H54 (cell line): ENCODE results near the gene KSR2.
"Not testable (repeated sequence)": the region's sequence is repeated elsewhere in the genome, so short reads cannot be mapped to it uniquely, and the experiment has no call there.

Experiments
- DNase-seq: peaks from one replicate; pipeline ENCODE4 v3.0.0; 2011; ENCODE audit warnings: low spot score, mixed read lengths; ENCODE audit not compliant: insufficient read length
- FAIRE-seq: peaks from 3 replicates; lab custom pipeline; 2011; peaks lifted over from hg19 to GRCh38; lab: Jason Lieb, UNC
- POLR2A ChIP-seq: IDR thresholded peaks from 2 replicates; pipeline ENCODE4 v1.6.1; 2011; ENCODE audit warnings: low read depth, mild to moderate bottlenecking, low read length

KSR2 gene

DNA sequence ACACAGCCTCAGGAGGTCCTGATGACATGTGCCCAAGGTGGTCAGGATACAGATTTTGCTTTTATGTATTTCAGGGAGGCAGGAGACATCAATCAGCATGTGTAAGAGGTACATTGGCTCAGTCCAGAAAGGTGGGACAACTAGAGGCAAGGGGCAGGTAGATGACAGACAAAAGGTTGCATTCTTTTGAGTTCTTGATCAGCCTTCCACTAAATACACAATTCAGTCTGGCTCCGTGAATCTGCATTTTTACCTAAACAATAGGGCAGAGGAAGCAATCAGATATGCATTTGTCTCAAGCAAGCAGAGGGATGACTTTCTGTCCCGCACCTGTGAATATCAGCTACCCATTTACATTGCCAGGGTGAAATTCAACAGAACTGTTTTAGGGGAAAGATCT, 178.6 kb downstream of the KSR2 start:
- FAIRE-seq: no peak
- DNase-seq: no peak
- no peak for TF ChIP-seq POLR2A

DNA sequence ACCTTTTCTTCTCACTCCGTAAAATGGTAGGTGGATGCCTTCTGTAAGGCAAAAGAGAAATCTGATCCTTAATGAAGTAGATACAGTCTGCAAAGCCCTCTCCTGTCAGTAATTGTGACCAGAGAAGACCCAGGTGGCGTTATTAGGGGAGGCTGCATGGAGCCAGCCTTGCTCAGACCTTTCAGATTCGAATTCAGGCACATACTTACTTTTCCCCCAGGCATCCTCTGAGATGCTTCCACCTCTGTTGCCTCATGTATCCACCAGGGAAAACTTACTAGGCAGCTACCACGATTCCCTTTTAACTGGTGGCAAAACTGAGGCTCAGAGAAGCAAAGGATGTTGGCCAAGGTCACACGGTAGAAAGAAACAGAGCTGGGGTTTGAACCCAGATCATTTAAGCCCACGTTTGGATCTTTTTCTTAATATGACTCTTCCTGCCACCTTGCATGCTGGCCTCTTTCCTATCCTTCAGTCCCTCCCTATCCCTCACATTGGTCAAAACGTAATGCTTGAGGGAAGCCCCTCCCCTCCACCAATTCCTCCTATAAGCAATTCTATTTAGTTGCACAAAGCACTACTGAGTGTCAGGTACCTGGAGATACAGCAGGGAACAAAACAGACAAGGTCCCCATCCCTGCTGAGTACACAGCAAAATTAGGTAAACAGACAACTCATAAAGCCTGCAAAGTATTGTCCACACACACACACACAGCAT, 179.4 kb downstream of the KSR2 start:
- DNase-seq (no peak), FAIRE-seq (no peak)
- no peak for TF ChIP-seq POLR2A

DNA sequence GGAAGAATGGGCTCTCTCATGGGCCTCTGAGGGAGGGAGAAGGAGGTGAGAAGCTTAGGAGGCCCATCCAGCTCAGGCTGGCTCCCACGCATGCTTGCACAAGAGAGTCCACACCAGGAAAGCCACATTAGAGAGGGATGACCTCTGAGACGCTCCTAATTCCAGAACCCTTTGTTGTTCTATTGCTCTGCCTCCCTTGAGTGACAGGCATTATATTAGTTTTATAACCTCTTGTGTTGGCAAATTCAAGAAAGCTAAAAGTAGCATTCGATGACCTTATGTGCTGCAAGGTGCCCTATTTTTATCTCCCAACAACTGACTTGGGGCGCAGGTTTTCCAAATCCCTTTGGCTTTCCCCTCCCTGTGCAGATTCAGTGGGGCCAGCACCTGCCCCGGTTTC, 190.1 kb downstream of the KSR2 start:
- FAIRE-seq (no peak), DNase-seq (no peak)
- no peak for TF ChIP-seq POLR2A

DNA sequence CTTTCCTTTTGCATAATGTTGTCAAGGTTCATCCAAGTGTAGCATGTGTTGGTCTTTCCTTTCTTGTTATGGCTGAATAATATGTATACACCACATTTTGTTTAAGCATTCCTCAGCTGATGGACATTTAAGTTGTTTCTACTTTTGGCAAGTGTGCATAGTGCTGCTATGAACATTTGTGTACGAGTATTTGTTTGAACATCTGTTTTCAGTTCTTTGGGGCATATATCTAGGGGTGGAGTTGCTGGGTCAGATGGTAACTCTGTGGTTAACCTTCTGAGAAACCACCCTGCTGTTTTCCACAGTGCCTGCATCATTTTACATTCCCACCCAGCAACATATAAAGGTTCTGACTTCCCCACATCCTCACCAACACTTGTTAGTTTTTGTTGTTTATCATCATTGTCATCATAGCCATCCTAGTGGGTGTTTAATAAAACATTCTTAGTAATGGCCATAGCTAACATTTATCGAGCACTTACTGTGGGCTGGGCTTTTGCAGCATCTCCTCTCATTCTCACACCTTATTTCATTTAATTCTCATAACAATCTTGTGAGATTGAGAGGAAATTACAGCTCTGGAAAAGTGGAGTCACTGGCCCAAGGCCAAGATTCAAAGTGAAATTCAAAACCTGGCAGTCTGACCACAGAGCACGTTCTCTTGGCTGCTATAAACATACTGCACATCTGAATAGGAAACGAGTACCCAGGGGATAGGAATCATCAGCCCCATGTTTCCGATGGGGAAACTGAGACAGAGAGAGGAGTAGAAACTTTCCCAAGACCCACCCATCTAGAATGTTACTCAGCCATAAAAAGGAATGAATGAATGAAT, 193.6 kb downstream of the KSR2 start:
- no peak for TF ChIP-seq POLR2A
- FAIRE-seq: no peak
- no peak for DNase-seq

DNA sequence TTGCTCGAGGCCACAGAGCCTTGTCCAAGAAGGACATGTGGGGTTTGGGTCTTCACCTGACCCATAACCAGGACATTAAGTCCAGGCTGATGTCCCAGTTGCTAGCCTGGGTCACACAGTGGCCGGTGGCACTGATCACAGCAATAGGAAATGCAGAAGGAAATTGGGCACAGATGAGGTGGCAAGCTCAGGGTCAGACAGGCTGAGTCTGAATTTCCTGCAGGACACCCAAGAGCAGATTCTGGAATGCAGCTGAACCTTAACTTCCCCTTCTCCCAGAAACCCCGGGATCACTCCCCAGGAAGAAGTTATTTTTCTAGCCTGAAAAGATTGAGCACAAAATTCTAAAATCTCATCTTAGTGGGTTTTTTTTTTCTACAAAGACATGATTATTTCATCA, 199.9 kb downstream of the KSR2 start:
- no peak for DNase-seq
- TF ChIP-seq POLR2A: no peak
- no peak for FAIRE-seq

DNA sequence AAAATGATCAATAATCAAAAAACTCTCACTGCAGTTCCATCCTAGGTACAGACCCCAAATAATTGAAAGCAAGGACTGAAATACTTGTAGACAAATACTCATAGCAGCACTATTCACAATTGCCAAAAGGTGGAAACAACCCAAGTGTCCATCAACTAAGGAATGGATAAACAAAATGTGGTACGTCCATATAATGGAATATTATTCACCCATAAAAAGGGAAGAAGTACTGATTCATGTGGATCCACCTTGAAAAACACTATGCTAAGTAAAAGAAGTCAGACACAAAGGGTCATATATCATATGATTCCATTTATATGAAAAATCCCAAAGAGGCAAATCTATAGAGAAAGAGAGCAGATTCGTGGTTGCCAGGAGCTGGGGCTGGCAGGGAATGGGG, 202.8 kb downstream of the KSR2 start:
- no peak for TF ChIP-seq POLR2A
- FAIRE-seq (no peak), DNase-seq (no peak)

DNA sequence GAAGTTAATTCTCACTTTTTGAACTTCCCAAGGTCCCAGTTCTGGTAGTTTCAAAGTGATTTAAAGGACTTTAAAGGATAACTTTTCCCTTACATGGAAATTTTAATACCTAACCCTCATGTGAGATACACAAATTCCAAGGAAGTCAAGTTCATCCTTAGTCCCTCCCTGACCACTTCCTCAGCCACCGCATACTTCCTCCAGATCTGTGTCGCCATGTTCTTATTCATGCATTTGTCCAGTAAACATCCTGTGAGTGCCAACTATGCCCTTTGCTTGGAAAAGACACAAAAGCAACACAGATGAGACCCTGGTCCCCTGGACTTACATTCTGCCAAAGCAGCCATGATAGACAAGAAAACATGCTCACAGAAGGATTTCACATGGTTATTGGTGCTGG, 206.6 kb downstream of the KSR2 start:
- TF ChIP-seq POLR2A: no peak
- no peak for DNase-seq
- FAIRE-seq: no peak

DNA sequence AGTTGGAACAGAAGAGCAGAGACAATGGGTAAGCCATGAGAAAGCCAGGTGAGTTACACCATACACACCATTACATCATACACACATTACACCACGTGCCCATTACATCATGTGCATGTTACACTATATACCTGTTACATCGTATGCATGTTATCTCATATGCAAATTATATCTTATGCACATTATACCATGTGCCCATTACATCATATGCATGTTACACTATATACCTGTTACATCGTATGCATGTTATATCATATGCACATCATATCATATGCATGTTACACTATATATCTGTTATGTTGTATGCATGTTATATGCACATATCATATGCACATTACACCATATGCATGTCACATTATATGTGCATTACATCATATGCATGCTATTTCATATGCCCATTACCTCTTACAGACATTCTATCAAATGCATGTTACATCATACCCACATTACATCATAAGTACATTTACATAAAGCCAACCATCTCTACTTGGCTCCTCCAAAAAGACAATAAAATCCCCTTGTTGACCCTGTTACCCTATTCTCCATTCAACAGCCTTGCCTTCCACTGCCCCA, 207.2 kb downstream of the KSR2 start:
- DNase-seq (no peak), FAIRE-seq (no peak)
- no peak for TF ChIP-seq POLR2A

DNA sequence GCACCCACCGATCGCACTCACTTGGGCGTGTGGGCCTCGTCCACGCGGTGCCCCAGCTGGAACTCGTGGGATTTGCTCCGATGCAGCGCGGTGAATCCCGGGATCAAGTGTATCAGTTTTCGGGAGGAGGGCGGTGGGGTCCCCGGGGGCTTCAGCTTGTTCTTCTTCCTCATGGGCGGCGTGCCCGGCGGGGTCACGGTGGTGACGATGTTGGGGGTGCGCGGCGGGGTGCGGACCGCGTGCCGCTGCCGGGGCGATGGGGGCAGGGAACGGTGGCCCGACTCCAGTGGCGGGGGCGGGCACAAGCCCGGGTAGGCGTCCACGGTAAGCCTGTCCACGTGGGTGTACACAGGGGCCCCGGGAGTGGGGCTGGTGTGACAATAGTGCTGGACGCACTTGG, 207.8 kb downstream of the KSR2 start:
- FAIRE-seq (no peak), DNase-seq (no peak)
- TF ChIP-seq POLR2A: no peak

DNA sequence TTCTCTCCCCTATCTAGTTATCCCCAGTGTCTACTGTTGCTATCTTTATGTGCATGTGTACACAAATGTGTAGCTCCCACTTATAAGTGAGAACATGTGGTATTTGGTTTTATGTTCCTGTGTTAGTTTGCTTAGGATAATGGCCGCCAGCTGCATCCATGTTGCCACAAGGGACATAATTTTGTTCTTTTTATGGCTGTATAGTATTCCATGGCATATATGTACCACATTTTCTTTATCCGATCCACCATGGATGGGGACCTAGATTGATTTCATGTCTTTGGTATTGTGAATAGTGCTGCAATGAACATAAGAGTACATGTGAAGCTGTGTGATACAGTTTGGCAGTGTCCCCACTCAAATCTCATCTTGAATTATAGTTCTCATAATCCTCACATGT, 218.1 kb downstream of the KSR2 start:
- DNase-seq (no peak), FAIRE-seq (no peak)
- no peak for TF ChIP-seq POLR2A

DNA sequence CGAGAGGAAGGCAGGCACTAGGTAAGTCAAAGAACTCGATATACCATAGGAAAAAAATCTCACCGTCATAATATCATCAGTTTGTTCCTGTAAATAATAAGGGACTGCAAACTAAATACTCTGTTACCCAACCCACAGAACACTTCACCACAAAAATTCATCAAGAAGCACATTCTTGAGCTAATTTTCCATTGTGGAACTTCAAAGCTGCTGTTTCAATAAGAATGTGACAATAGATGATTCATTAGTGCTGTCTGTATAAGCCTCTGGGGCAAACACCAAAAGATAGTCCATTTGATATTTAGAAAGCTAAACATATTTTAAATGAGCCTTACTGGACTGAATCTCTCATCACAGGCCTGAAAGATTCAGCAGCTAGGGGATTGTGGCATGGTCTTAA, 219.4 kb downstream of the KSR2 start:
- TF ChIP-seq POLR2A: no peak
- FAIRE-seq: no peak
- no peak for DNase-seq

DNA sequence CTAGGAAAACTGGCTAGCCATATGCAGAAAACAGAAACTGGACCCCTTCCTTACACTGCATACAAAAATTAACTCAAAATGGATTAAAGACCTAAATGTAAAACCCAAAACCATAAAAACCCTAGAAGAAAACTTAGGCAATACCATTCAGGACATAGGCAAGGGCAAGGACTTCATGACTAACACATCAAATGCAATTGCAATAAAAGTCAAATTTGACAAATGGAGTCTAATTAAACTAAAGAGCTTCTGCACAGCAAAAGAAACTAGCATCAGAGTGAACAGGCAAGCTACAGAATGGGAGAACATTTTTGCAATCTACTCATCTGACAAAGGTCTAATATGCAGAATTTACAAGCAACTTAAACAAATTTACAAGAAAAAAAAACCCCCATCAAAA, 222.4 kb downstream of the KSR2 start:
- FAIRE-seq, DNase-seq: not testable (repeated sequence)

DNA sequence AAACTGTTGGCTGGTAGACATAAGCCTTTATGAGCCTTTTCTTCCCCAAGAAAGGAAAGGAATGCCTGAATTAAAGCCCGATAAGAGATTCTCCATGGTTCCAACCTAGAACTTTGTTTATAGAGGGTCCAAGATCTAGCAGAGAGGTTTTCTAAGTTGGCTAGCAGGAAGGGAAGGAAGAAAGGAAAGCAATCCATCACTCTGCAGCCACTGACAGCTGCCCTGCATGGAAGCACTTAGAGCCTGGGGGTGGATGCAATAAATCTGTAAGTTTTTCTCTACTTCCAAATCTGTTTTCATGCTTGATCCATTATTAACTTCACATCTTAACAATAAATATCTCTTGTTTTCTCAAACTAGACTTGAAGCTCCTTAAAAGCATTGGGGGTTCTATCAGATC, 224.4 kb downstream of the KSR2 start:
- no peak for TF ChIP-seq POLR2A
- no peak for FAIRE-seq
- DNase-seq: no peak

DNA sequence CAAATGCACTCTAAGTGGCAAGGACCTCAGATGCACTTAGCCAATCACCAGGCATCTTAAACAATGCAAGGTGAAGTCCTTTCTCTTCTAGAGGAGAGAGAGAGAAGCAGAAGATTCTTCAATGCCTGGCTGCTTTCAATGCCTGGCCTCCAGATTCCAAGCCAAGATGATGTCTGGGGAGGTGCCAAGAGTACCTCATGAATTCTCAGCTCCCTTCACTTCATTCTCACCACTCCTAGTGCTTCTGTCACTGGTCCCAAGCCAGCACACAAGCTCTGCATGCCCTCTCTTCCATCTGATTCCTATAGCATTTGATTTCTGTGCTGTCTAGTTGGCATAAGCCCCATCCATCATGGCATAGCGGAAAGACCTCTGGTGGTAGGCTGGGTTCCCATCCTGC, 225.0 kb downstream of the KSR2 start:
- DNase-seq (no peak), FAIRE-seq (no peak)
- no peak for TF ChIP-seq POLR2A
